A673 (cell line): ENCODE measurements around the gene VSTM2L.
A peak's percentile ranks its signal among the peaks of the same experiment; 100 is the strongest.

ENCODE experiments used
- CTCF ChIP-seq: fragments of 300-800, 200-600 bp; sonication (generic); conservative IDR thresholded peaks from 2 replicates; pipeline ENCODE4 v1.5.1; 2017; ENCODE audit warnings: low read depth, mild to moderate bottlenecking, antibody characterized with exemption, low read length, moderate library complexity, mixed read lengths
- EZH2 ChIP-seq: fragments of 200-600 bp; sonication (generic); IDR thresholded peaks from 2 replicates; pipeline ENCODE4 v1.6.1; 2017; ENCODE audit warnings: borderline replicate concordance, low read depth, mild to moderate bottlenecking, mixed read lengths, antibody characterized with exemption, low read length; ENCODE audit not compliant: poor library complexity, severe bottlenecking

- TF ChIP-seq EZH2 (no peak), CTCF (peak; percentile 68)
These were observed 90.0 kb downstream of the VSTM2L start for GRCh38 chr20:37992802-37993409.
